ENCODE data around the gene CADPS2.

CADPS2 gene

GRCh38 chr7:122618585-122619189 lies 267.6 kb downstream of the CADPS2 start:
- no peak overlapping the region for H3K9ac ChIP-seq (ENCODE audit: low read length)
- no peaks in the 10 kb centered on the region for H3K9me2 ChIP-seq (ENCODE audit: low read depth, low read length)
- no peaks in the 10 kb centered on the region for H3K9me3 ChIP-seq (ENCODE audit: low read length)
- no peaks in the 10 kb centered on the region for H3F3A ChIP-seq (ENCODE audit: insufficient read depth, low read length)
- H3K4me2 ChIP-seq (ENCODE audit: low read length), result no peak overlapping the region
- no peaks in the 10 kb centered on the region for H3K36me3 ChIP-seq (ENCODE audit: insufficient read depth, low read length)
- no peaks in the 10 kb centered on the region for H3K4me1 ChIP-seq (ENCODE audit: insufficient read depth, low read length, severe bottlenecking)
- no peak overlapping the region for H2AFZ ChIP-seq (ENCODE audit: low read length)
- H3K4me3 ChIP-seq (ENCODE audit: low read depth, low read length, poor library complexity, severe bottlenecking), result no peak overlapping the region
- no peaks in the 10 kb centered on the region for H4K20me1 ChIP-seq (ENCODE audit: insufficient read depth, low read length)
- no peak overlapping the region for H3K27ac ChIP-seq (ENCODE audit: low read depth, low read length, poor library complexity, severe bottlenecking)
- TF ChIP-seq EZH2 (IDR thresholded peaks at IDR 0.05; ENCODE audit: borderline replicate concordance, low read length), result no peak
- TF ChIP-seq CTCF (IDR thresholded peaks at IDR 0.05; ENCODE audit: low read length), result no peak
- H3K27me3 ChIP-seq (ENCODE audit: insufficient read depth, low read length), result no peaks in the 10 kb centered on the region
- H3K79me2 ChIP-seq (ENCODE audit: insufficient read depth, low read length), result no peaks in the 10 kb centered on the region

- no peaks in the 10 kb centered on the region for H3K36me3 ChIP-seq (ENCODE audit: insufficient read depth, low read length)
- no peaks in the 10 kb centered on the region for H3F3A ChIP-seq (ENCODE audit: insufficient read depth, low read length)
- no peaks in the 10 kb centered on the region for H3K79me2 ChIP-seq (ENCODE audit: insufficient read depth, low read length)
- no peak overlapping the region for H3K9ac ChIP-seq (ENCODE audit: low read length)
- H3K9me2 ChIP-seq (ENCODE audit: low read depth, low read length), result no peaks in the 10 kb centered on the region
- H3K4me2 ChIP-seq (ENCODE audit: low read length), result no peak overlapping the region
- no peaks in the 10 kb centered on the region for H3K9me3 ChIP-seq (ENCODE audit: low read length)
- TF ChIP-seq CTCF (IDR thresholded peaks at IDR 0.05; ENCODE audit: low read length), result no peak
- no peak for TF ChIP-seq EZH2 (IDR thresholded peaks at IDR 0.05; ENCODE audit: borderline replicate concordance, low read length)
- no peaks in the 10 kb centered on the region for H4K20me1 ChIP-seq (ENCODE audit: insufficient read depth, low read length)
- H3K27me3 ChIP-seq (ENCODE audit: insufficient read depth, low read length), result no peaks in the 10 kb centered on the region
- no peak overlapping the region for H3K27ac ChIP-seq (ENCODE audit: low read depth, low read length, poor library complexity, severe bottlenecking)
- H3K4me3 ChIP-seq (ENCODE audit: low read depth, low read length, poor library complexity, severe bottlenecking), result no peak overlapping the region
- H3K4me1 ChIP-seq (ENCODE audit: insufficient read depth, low read length, severe bottlenecking), result no peaks in the 10 kb centered on the region
- no peak overlapping the region for H2AFZ ChIP-seq (ENCODE audit: low read length)
Observed at GRCh38 chr7:122616951-122617350, 269.3 kb downstream of the CADPS2 start.

GRCh38 chr7:122605929-122606328 lies 280.3 kb downstream of the CADPS2 start:
- no peaks in the 10 kb centered on the region for H3K9me3 ChIP-seq (ENCODE audit: low read length)
- H3K9ac ChIP-seq (ENCODE audit: low read length), result no peak overlapping the region
- H3K27ac ChIP-seq (ENCODE audit: low read depth, low read length, poor library complexity, severe bottlenecking), result no peak overlapping the region
- no peaks in the 10 kb centered on the region for H3K27me3 ChIP-seq (ENCODE audit: insufficient read depth, low read length)
- H3K36me3 ChIP-seq (ENCODE audit: insufficient read depth, low read length), result no peaks in the 10 kb centered on the region
- H3K79me2 ChIP-seq (ENCODE audit: insufficient read depth, low read length), result no peaks in the 10 kb centered on the region
- H4K20me1 ChIP-seq (ENCODE audit: insufficient read depth, low read length), result no peaks in the 10 kb centered on the region
- no peaks in the 10 kb centered on the region for H3K4me1 ChIP-seq (ENCODE audit: insufficient read depth, low read length, severe bottlenecking)
- no peak overlapping the region for H3K4me2 ChIP-seq (ENCODE audit: low read length)
- H2AFZ ChIP-seq (ENCODE audit: low read length), result no peak overlapping the region
- H3F3A ChIP-seq (ENCODE audit: insufficient read depth, low read length), result no peaks in the 10 kb centered on the region
- no peak overlapping the region for H3K4me3 ChIP-seq (ENCODE audit: low read depth, low read length, poor library complexity, severe bottlenecking)
- no peaks in the 10 kb centered on the region for H3K9me2 ChIP-seq (ENCODE audit: low read depth, low read length)
- TF ChIP-seq CTCF (IDR thresholded peaks at IDR 0.05; ENCODE audit: low read length) (no peak), EZH2 (IDR thresholded peaks at IDR 0.05; ENCODE audit: borderline replicate concordance, low read length) (no peak)
